SIG-M5 treated with dmso at 0.1 percent for 504 hours (cell line): ENCODE results near the gene RSPH6A.

Experiments
- DNase-seq: peaks from one replicate; lab custom pipeline; 2025; ENCODE audit not compliant: unreplicated experiment; lab: John Stamatoyannopoulos, UW

Gene RSPH6A

DNA sequence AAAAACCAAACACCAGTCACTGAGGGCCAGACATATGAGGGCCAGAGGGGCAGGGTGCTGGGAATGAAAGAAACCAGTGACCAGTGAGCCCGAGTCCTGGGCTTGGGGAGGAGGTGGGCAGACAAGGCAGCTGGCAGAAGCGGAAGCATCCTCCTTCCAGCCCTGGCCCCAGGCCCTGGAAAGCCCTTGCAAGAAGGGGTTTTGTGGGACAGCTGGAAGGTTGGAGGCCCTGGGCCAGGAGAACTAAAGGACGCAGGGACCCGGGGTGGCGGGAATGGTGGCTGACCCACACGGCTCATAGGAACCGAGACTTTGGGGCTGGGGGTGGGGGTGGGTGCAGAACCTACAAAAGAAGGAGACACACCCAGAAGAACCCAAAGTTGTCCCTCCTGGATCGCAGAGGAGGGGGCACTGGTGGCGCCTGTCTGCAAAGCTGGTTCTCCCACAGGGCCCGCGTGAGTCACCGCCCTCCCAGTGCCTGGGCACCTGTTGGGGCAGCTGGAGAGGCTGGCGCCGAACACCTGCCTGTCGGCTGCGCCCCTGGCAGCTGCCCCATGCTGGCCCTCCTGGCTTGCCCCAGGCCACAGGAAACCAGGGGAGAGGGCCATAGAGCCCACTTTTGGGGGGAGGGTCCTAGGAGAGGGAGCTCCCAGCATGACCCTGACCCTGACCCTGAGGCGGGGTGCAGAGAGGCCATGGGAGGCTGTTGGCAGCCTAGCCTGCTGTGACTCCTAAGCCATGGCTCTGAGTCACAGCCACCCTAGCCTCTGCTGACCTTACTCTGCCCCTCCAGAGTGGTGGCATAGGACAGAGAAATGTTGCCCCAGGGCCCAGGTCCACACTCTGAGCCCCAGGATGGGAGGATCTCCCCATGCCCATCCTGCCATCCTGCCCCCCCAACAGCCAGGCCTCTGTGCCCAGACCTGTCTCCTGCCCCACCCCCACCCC is 33.6 kb downstream of the RSPH6A start:
- no peak for DNase-seq

DNA sequence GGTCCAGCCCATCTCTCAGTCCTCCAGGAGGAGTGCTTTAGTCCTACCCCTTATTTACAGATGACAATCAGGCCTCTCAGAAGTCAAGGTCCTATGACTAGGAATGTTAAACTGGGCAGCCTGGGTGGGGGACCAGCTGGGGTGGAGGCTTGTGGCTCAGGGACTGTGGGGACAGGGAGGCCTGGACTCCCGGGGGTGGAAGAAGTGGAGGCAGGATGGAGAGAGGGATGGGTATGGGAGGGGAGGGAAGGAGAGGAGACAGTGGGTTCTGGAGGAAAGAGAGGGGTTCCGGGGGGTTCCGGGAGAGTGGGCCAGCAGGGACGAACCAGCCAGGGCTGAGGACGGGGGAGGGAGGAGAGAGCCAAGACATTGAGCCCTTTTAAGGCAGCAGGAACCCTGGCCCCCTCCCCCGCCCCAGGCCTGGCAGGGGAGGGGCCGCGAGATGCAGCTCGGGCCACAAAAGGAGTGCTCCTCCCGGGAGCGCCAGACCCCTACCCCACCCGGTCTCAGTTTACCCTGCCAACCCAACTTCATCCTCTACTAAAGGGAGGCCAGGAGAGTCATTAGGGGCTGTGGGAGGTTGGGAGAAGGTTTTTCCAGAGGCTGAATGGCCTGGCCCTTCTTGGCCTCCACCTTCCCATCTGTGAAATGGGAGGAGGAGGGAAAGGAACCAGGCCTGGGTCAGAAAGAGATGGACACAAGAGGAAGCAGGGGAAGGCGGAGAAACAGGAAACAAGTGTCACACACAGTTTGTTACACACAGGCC is 34.5 kb downstream of the RSPH6A start:
- no peak for DNase-seq

DNA sequence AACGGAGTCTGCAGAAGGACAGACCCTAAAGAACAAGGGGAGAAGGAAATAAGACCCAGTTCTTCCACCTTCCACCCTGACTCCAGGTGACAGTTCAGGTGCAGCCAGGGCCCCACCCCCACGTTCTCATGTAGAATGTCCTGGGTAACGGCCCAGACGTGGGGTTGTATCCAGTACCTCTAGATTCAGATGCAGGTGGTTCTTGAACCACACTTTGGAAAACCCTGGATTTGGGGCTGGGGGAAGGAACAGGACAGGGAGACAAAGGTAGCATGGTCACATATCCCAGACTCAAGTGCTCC is 35.0 kb downstream of the RSPH6A start:
- no peak for DNase-seq

DNA sequence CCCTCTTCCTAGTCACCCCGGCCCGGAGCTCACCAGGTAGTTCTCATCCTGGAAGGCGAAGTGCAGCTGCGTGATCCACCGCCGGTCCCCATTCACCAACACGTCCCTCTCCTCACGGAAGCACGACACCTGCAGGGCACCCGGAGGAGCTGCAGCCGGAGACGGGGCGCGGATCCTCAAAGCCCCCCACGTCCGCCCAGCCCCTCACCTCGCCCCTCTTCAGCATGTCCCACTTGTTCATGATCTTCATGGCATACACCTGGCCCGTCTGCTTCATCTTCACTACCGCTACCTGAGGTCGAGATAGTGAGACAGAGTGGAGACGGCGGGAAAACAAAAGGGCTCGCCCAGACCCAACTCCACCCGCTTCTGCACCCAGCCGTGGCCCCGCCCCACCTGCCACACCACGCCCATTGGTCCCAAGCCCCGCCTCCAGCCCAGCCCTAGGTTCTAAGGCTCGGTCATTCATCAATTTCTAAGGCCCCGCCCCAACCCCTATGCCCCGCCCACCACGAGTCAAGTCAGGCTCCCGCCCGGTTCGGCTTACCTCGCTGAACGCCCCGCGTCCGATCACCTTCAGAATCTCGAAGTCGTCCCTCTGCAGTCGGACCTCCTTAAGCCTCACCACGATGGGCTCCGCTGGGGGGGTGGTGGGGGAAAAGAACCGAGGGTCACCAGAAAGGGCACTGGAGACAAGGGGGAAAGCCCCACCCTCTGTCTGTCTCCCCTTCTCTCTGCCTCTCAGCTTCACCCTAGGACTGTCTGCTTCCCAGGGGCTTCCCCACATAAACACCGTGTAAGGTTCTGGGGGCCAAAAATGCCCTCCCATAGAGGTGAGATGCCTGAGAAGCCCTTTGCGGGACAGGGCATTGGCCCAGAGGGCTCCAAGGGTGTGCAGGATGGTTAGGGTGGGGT is 35.6 kb downstream of the RSPH6A start:
- peak; percentile 67 for DNase-seq

DNA sequence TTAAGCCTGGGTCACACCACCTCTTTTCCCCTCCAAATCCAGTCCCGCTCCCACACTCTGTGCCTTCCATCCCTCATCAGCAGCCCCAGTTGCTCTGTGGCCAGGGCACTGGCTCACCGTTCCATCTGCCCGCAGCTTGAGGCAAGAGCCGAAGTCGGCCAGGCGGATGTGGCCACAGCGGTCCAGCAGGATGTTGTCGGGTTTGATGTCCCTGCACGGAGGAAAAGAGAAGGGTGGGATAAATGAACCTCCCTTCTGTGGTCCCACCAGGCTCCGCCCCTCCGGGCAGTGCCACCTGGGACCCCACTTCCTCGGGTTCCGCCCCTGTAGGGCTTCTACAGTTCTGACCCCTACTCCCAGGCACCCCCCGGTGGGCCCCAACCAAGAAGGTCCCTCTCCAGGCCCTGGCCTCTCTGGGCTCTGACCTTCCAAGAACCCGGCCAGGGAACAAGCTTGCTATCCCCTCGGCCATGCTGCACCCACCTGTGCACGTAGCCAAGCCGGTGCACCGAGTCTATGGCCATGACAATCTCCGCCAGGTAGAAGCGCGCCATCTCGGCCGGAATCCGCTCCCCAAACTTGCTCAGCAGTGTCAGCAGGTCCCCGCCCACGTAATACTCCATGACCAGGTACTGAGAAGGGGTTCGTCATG is 37.0 kb downstream of the RSPH6A start:
- no peak for DNase-seq

DNA sequence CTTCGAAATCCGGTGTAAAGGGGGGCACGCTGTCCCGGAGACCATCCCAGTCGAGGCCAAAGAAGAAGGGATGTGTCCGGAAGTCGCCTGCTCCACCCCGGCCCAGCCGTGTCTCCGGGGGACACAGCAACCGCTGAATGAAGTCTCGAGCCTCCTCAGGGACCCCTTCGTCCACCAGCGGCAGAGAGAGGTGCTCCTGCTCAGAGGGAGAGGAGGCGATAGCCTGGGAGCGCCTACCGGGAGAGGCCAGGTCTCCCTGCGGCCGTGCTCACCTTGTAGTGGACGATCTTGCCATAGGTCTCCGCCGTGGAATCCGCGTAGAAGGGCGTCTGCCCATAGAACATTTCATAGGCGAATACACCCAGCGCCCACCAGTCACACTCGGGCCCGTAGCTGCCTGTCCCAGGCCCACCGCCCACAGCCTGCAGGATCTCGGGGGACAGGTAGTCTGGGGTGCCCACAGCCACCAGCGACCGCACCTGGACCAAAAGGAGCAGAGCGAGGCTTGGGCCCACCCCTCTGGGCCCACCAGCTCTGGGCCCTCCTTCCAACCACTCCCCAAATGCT is 37.6 kb downstream of the RSPH6A start:
- no peak for DNase-seq

DNA sequence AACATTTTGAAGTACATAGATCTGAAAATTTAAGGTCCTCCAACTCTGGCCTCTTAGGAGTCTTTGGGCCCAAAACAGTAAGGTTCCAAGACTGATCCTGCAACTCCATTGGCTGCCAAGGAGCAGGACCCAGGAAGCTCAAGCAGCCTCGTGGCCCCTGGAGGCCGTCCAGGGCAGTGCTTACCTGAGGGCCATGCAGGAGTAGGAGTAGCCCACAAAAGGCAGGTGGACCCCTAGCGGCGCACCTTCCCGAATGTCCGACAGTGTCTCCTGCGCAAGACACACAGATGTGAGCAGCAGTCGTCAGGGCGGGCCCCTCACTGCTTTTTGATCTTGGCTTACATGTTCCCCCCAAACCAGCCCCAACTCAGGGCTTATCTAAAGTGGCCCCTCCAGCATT is 40.3 kb downstream of the RSPH6A start:
- no peak for DNase-seq

DNA sequence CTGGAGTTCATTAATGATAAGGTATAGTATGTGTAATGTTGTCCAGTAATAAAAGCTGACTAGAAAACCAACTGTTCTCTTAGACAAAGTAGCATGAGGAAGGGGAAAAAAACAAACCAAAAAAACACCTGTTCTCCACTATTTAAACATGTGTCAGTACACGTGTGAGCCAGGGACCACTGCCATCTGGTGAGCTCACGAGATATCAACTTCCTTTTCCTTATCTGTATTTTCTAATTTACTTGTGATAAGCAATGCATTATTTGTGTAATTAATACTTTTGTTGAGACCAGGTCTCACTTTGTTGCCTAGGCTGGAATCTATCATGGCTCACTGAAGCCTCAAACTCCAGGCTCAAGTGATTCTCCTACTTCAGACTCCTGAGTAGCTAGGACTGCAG is 41.7 kb downstream of the RSPH6A start:
- no peak for DNase-seq

DNA sequence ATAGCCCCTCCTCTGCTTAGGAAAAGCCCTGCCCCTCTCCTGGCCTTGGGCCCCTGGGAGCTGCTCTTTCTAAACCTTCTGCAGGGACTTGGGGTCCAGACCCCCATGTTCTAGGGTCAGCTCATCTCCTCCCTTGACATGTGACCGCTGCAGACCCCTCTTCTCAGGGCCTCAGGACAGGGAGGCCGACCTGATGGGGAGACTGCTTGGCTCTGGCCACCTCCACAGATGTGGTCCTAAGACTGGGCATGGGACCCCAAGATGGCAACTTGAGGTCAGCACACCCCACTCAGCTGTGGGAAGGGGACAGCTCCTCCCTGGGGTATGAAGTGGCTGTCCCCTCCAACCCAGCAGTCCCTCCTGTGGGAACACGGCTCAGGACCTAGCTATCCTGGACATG is 42.2 kb downstream of the RSPH6A start:
- DNase-seq, result no peak

DNA sequence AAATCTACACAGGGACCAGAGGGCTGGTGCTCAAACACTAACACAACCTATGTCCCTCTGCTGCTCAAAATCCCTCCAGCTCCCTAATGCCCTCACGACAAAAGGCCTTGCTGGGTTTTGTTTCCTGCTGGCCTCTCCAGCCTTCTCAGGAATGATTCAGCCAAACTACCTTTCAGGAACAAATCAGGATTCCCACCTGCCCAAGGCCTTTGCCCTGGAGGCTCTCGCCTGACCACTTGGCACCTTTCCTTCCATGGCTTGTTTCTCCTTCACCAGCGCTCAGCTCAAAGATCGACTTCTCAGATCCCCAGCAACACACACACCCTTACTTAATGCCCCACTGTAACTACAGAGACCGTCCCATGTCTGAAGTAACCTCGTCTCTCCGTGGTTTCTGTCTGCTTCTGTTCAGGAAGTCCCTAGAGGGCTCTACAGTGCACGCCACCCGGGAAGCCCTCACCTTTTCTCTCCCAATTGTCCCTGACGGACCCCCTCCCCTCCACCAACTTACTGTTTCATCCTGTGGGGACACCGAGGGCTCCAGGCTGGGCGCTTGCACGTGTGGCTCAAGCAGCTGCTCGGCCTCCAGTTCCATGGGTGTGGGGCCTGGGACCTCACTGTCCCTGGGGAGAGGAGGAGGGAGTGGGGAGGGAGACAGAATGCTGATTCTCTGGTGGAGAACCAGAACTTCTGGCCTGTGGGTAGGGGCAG is 42.8 kb downstream of the RSPH6A start:
- DNase-seq, result peak; percentile 31

DNA sequence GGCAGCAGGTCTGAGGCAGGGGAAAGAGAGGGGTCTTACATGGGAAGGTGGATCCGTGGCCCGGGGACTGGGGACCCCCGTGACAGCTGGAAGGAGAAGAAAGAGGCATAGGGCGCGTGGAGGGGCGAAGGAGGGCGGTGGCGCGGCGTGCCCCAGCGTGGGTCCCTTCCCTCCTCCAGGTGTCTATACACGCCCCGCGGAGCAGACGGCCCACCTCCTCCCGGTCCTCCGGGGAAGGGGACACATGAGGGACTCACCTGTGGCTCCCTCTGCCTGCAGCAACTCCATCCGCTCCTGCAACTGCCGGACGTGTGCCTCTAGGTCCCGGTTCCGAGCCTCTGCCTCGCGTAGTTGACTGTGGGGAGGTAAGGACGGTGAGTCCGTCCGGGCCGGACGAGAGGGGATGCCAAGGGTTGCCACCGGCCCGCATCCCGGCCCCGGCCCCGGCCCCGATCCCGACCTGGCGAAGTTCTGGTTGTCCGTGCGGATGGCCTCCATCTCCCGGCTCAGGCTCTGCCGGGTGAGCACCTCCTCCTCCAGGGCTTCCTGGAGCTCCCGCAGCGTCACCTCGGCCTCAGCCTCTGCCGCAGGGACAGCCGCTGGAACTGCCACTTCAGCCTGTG is 43.7 kb downstream of the RSPH6A start:
- DNase-seq, result no peak

DNA sequence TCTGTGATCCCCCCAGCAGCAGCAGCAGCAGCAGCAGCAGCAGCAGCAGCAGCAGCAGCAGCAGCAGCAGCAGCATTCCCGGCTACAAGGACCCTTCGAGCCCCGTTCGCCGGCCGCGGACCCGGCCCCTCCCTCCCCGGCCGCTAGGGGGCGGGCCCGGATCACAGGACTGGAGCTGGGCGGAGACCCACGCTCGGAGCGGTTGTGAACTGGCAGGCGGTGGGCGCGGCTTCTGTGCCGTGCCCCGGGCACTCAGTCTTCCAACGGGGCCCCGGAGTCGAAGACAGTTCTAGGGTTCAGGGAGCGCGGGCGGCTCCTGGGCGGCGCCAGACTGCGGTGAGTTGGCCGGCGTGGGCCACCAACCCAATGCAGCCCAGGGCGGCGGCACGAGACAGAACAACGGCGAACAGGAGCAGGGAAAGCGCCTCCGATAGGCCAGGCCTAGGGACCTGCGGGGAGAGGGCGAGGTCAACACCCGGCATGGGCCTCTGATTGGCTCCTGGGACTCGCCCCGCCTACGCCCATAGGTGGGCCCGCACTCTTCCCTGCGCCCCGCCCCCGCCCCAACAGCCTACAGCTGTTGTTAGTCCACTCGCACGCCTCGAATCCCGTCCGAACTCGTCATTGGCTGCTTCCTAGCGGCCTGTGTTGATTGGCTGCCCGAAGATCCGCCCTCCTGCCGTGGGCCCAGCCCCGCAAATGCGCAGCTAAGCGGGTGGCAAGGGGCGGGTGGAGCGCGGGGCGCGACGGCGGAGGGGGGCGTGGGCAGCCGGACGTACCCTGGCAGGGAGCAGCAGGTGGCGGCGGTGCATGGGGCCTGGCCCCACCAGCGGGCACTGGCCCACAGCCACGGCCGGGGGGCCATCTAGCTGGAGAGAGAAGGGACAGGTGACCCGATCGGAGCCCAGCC is 44.7 kb downstream of the RSPH6A start:
- peak; percentile 94 for DNase-seq

DNA sequence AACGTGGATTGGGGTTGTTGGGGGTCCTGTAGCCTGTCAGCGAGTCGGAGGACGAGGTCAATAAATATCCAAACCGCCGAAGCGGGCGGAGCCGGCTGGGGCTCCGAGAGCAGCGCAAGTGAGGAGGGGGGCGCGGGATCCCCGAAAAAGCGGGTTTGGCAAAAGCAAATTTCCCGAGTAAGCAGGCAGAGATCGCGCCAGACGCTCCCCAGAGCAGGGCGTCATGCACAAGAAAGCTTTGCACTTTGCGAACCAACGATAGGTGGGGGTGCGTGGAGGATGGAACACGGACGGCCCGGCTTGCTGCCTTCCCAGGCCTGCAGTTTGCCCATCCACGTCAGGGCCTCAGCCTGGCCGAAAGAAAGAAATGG is 45.3 kb downstream of the RSPH6A start:
- peak; percentile 25 for DNase-seq

DNA sequence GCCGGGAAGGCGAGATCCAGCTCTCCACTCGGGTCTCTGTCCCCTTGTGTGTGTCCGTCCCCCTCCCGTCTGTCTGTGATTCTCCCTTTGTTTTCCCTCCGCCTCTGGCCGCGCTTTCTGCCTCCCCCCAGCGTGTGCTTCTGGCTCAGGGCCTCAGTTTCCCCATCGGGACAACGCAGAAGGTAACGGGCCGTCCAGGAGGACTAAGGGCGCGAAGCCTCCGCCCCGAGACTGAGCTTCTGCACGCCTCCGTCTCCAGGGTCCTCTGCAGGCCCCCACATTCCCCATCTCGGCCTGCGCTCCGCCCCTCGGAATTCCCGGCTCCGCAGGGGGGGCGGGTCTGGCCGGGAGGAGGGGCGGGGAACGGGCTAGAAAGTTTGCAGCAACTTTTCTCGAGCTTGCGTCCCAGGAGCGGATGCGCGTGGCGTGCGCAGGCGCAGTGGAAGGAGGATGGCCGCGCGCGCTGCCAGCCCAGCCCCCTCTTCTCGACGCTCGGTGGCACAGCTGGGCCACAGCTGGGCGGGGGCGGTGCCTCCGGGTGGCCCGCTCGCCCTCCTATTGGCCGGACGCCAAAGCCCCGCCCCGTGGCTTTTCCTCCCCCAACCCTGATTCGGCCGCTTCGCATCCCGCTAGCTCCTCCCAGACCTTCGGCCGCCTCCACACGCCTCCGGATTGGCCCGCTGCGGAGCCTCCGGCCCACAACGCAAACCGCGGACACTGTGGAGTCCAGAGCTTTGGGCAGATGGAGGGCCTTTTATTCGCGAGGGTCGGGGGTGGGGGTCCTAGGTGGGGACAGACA is 45.9 kb downstream of the RSPH6A start, which contains the start of gene SIX5:
Gene SIX5 (minus strand): TSS at position 269 of the 799 bp plus-strand sequence. CDS start 408 bp downstream, outside the sequence.
- peak; percentile 93 for DNase-seq

DNA sequence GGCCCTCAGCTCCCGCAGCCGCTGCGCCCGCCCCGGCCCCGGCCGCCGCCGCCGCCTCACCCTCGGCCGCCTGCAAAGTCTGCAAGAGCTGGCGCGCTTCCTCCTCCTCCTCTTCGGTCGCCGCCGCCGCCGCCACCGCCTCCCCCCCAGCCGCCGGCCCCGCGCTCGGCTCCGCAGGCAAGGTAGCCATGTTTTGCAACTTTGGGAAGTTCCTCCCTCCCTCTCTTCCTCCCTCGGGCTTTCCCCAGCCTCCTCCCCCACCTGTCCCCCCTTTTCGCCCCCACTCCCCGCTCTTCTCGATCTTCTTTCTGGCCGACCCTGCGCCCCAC is 46.5 kb downstream of the RSPH6A start:
- DNase-seq, result peak; percentile 47

DNA sequence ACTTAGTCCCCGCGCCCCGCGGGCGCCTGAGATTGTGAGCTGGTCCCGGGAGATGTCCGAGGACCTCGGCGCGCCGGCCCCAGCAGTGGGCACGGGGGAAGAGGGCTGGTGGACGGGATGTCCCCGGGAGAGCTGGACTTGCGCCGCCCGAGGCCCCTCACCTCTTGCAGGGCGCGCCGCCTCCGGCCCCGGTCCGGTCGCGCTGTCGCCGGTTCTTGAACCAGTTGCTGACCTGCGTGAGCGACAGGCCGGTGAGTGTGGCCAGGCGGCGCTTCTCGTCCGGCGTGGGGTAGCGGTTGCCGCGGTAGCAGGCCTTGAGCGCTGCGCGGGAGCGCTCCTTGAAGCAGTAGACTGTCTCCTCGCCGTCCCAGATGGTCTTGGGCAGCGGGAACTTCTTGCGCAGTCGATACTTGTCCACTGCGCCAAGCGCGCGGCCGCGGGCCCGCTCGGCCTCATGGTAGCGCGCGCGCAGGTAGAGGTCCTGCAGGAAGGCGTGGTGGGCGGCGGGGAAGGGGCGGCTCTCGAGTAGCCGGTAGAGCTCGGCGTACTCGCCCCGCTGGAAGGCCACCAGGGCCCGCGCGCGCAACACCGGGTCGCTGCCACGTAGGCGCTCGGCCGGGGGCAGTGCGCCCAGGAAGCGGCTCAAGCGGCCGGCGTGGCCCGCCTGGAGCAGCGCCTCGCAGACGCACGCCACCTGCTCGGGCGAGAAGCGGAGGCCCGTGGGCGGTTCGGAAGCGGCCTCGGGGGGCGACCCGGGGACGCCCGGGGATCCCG is 47.0 kb downstream of the RSPH6A start:
- no peak for DNase-seq

DNA sequence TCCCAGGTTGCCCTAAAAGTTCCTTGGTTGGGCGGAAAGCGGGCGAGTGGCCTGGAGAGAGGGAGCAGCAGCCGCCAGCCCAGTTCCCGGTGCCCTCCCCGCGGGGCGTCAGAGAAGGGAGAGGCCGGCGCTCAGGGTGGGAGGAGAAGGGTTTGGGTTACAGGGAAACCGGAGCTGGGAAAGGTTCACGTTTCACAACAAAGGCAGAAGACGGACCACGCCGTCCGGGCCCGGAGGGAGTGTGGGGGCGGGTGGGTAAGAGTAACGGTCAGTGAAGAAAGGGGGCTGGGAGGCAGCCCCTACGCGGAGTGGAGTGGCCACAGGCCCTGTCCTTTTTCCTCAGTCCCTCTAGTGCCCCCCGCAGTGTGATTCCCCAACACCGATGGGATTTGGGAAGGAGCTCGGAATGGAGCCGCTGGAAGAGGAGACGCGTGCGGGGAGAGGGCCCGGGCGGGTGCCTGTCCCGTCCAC is 47.7 kb downstream of the RSPH6A start:
- DNase-seq, result no peak
